ENCODE results near the gene PODXL.

GRCh38 chr7:131600085-131600881 is 43.9 kb upstream of the PODXL start:
- no peak for TF ChIP-seq TARDBP (IDR thresholded peaks at IDR 0.05)
- TF ChIP-seq HDGF (IDR thresholded peaks at IDR 0.05; ENCODE audit: borderline replicate concordance), result no peak
- no peak for TF ChIP-seq FOXM1 (IDR thresholded peaks at IDR 0.05; ENCODE audit: borderline replicate concordance)
- no peak for TF ChIP-seq SP1 (IDR thresholded peaks at IDR 0.05)
- TF ChIP-seq BHLHE40 (IDR thresholded peaks at IDR 0.05; ENCODE audit: borderline replicate concordance), result no peak
- no peak for TF ChIP-seq SUZ12 (IDR thresholded peaks at IDR 0.05)
- TF ChIP-seq ZNF384 (IDR thresholded peaks at IDR 0.05), result no peak
- no peak for TF ChIP-seq PKNOX1 (IDR thresholded peaks at IDR 0.05)
